GM18505 (cell line): ENCODE measurements around the gene DNAJC11.

Experiments used
- ATAC-seq: cut with Tn5 transposase; IDR thresholded peaks from one replicate; pipeline ENCODE4 v1.9.1; 2021; ENCODE audit not compliant: unreplicated experiment
- POLR2A ChIP-seq: IDR thresholded peaks from 4 replicates; pipeline ENCODE4 v1.6.1; 2011; ENCODE audit warnings: borderline replicate concordance; ENCODE audit not compliant: insufficient read depth, insufficient read length; ENCODE audit errors: extremely low read depth

The DNAJC11 gene

GRCh38 chr1:6632588-6633514 is 68.8 kb downstream of the DNAJC11 start:
- no peak for ATAC-seq
- TF ChIP-seq POLR2A, result no peak

GRCh38 chr1:6631058-6631457 is 70.6 kb downstream of the DNAJC11 start:
- TF ChIP-seq POLR2A, result no peak
- ATAC-seq, result no peak

- no peak for TF ChIP-seq POLR2A
- no peak for ATAC-seq
Measured at GRCh38 chr1:6630027-6630426, 71.6 kb downstream of the DNAJC11 start.

- TF ChIP-seq POLR2A, result no peak
- ATAC-seq, result no peak
Measured at GRCh38 chr1:6628971-6629479, 72.6 kb downstream of the DNAJC11 start.

- TF ChIP-seq POLR2A, result no peak
- ATAC-seq, result no peak
Measured at GRCh38 chr1:6627841-6628545, 73.6 kb downstream of the DNAJC11 start.

GRCh38 chr1:6627031-6627430 is 74.6 kb downstream of the DNAJC11 start:
- no peak for TF ChIP-seq POLR2A
- no peak for ATAC-seq

- ATAC-seq, result no peak
- no peak for TF ChIP-seq POLR2A
Measured at GRCh38 chr1:6625584-6626149, 75.9 kb downstream of the DNAJC11 start.

- ATAC-seq, result peak; percentile 74
- no peak for TF ChIP-seq POLR2A
Measured at GRCh38 chr1:6624710-6625583, 76.7 kb downstream of the DNAJC11 start, which contains the start of gene THAP3. THAP3 (plus strand) TSS chr1:6624868; CDS start chr1:6625219, 351 bp downstream.

- no peak for TF ChIP-seq POLR2A
- ATAC-seq, result no peak
Measured at GRCh38 chr1:6623269-6623965, 78.2 kb downstream of the DNAJC11 start.

GRCh38 chr1:6622396-6623152 is 79.0 kb downstream of the DNAJC11 start:
- TF ChIP-seq POLR2A, result no peak
- no peak for ATAC-seq
